Keratinocyte (primary cell): ENCODE results near the gene CIBAR2. TPM values are rescaled to one million over a fixed set of nuclear protein-coding genes. Genes with fewer than 3 reads are reported as not detected.

Experiments
- DNase-seq: peaks from one replicate; pipeline ENCODE4 v3.0.0-alpha.2; 2011; ENCODE audit warnings: low read depth, missing footprints, low spot score
- FAIRE-seq: peaks from 2 replicates; lab custom pipeline; 2011; peaks lifted over from hg19 to GRCh38; lab: Jason Lieb, UNC
- H2AFZ ChIP-seq: 2 replicates; pipeline ENCODE4 v1.6.0; 2012; ENCODE audit warnings: low read length, control low read depth, inconsistent platforms; ENCODE audit not compliant: control insufficient read depth
- H3K27ac ChIP-seq: 2 replicates; pipeline ENCODE4 v1.5.1; 2011; ENCODE audit warnings: low read length; ENCODE audit not compliant: control insufficient read depth, insufficient read depth
- H3K27me3 ChIP-seq: 3 replicates; pipeline ENCODE4 v1.6.0; 2011; ENCODE audit warnings: low read length; ENCODE audit not compliant: control insufficient read depth, insufficient read depth; ENCODE audit errors: extremely low read depth
- H3K36me3 ChIP-seq, 2 experiments: 2 replicates in 1 of 2; 3 replicates in 1 of 2; pipeline ENCODE4 v1.5.1; 2011; ENCODE audit warnings: low read length in 2 of 2, mild to moderate bottlenecking in 1 of 2; ENCODE audit not compliant: control insufficient read depth in 2 of 2, insufficient read depth in 2 of 2; ENCODE audit errors: extremely low read depth in 1 of 2
- H3K4me1 ChIP-seq: 3 replicates; pipeline ENCODE4 v1.5.1; 2011; ENCODE audit warnings: low read length; ENCODE audit not compliant: control insufficient read depth, insufficient read depth; ENCODE audit errors: extremely low read depth
- H3K4me2 ChIP-seq: 3 replicates; pipeline ENCODE4 v1.6.0; 2011; ENCODE audit warnings: low read depth, low read length; ENCODE audit not compliant: control insufficient read depth, insufficient read depth; ENCODE audit errors: extremely low read depth
- H3K4me3 ChIP-seq, 3 experiments: fragments of 200-600 bp in 1 of 3; sonication (generic) in 1 of 3; 2 replicates in 2 of 3; 3 replicates in 1 of 3; pipeline ENCODE4 v1.5.1; 2011 to 2016; ENCODE audit warnings: low read length in 3 of 3, mild to moderate bottlenecking in 3 of 3, control low read depth in 2 of 3, inconsistent platforms in 1 of 3, low read depth in 1 of 3, mixed read lengths in 1 of 3, mixed run types in 1 of 3, moderate library complexity in 1 of 3; ENCODE audit not compliant: control insufficient read depth in 2 of 3, insufficient read depth in 2 of 3; ENCODE audit errors: extremely low read depth in 1 of 3
- H3K79me2 ChIP-seq: 2 replicates; pipeline ENCODE4 v1.6.0; 2012; ENCODE audit warnings: low read length; ENCODE audit not compliant: control insufficient read depth, insufficient read depth
- H3K9ac ChIP-seq: 3 replicates; pipeline ENCODE4 v1.6.0; 2011; ENCODE audit warnings: low read length; ENCODE audit not compliant: control insufficient read depth, insufficient read depth; ENCODE audit errors: extremely low read depth
- H3K9me1 ChIP-seq: 3 replicates; pipeline ENCODE4 v1.6.0; 2011; ENCODE audit warnings: low read length; ENCODE audit not compliant: control insufficient read depth, insufficient read depth; ENCODE audit errors: extremely low read depth
- H3K9me3 ChIP-seq: 2 replicates; pipeline ENCODE4 v1.5.1; 2012; ENCODE audit warnings: low read depth, low read length; ENCODE audit not compliant: control insufficient read depth
- H4K20me1 ChIP-seq: 3 replicates; pipeline ENCODE4 v1.6.0; 2011; ENCODE audit warnings: low read length; ENCODE audit not compliant: control insufficient read depth, insufficient read depth; ENCODE audit errors: extremely low read depth
- EZH2 ChIP-seq: IDR thresholded peaks from one replicate; pipeline ENCODE4 v1.6.1; 2012; ENCODE audit warnings: inconsistent platforms, mild to moderate bottlenecking, low read length, moderate library complexity
- dilution Hi-C: fragments of 300-500 bp; cut with MboI; formaldehyde crosslinking; loops from one replicate; pipeline ENCODE4 v1.7.0; 2020; ENCODE audit warnings: low sequenced_read_pairs; ENCODE audit not compliant: extremely low pct_ligation_motif_present
- polyA plus RNA-seq, 5 experiments: library from polyadenylated mRNA; depleted of rRNA in 3 of 5; stranded (reverse) in 3 of 5; stranded (forward) in 1 of 5; unstranded in 1 of 5; fragments of >200 nt; gene quantifications; 1 replicate in 1 of 5; 2 replicates in 3 of 5; 3 replicates in 1 of 5; pipeline versions ENCODE4 v1.2.1 to v1.2.3, GENCODE V29; 2011 to 2012; ENCODE audit warnings: missing spikeins in 2 of 5, low read depth in 1 of 5, low replicate concordance in 1 of 5
- TF ChIP-seq, protein P1 (sequence below), 3 experiments: IDR thresholded peaks in 1 of 3; conservative IDR thresholded peaks in 1 of 3; optimal IDR thresholded peaks in 1 of 3; 2 replicates in 2 of 3; 3 replicates in 1 of 3; pipeline versions ENCODE3 to v1.5.1; 2011; ENCODE audit warnings: low read length in 3 of 3, mild to moderate bottlenecking in 3 of 3, moderate library complexity in 2 of 3, control low read depth in 1 of 3, inconsistent platforms in 1 of 3; ENCODE audit not compliant: insufficient read depth in 2 of 3; ENCODE audit errors: extremely low read depth in 1 of 3

CIBAR2 gene
- polyA plus RNA-seq, 1 donor (not counting 4 experiments of a cell fraction or from before 2014, with no cell fraction given) = not detected

DNA sequence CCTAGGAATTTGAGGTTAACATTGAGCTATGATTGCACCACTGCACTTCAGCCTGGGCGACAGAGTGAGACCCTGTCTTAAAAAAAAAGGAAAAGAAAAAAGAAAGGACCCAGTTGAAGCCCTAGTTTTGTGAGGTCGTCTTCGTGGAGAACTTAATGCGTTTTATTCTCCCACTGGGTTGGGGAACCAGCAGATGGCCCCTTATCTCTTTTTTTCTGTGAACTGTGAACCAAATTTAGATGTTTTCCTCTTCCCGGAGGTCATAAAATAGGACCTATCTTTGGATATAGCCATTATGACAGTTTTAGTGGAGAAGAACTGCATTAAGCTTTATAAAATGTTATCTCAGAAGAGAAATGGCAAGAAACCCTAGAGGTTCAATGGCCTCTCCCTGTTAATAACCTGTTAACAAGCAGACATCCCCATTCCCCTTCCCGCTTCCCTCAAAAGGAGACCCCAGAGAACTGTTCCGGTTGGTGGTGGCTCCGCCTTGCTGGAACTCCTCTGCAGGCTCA lies 61.1 kb downstream of the CIBAR2 start:
- no peak for FAIRE-seq
- no peak for TF ChIP-seq EZH2
- TF ChIP-seq, protein P1, sequence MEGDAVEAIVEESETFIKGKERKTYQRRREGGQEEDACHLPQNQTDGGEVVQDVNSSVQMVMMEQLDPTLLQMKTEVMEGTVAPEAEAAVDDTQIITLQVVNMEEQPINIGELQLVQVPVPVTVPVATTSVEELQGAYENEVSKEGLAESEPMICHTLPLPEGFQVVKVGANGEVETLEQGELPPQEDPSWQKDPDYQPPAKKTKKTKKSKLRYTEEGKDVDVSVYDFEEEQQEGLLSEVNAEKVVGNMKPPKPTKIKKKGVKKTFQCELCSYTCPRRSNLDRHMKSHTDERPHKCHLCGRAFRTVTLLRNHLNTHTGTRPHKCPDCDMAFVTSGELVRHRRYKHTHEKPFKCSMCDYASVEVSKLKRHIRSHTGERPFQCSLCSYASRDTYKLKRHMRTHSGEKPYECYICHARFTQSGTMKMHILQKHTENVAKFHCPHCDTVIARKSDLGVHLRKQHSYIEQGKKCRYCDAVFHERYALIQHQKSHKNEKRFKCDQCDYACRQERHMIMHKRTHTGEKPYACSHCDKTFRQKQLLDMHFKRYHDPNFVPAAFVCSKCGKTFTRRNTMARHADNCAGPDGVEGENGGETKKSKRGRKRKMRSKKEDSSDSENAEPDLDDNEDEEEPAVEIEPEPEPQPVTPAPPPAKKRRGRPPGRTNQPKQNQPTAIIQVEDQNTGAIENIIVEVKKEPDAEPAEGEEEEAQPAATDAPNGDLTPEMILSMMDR (optimal IDR thresholded peaks at IDR 0.05 in 1 of 3, IDR thresholded peaks at IDR 0.05 in 1 of 3, conservative IDR thresholded peaks at IDR 0.05 in 1 of 3; ENCODE audit: extremely low read depth in 1 of 3, insufficient read depth in 2 of 3, low read length in 3 of 3) = no peak

DNA sequence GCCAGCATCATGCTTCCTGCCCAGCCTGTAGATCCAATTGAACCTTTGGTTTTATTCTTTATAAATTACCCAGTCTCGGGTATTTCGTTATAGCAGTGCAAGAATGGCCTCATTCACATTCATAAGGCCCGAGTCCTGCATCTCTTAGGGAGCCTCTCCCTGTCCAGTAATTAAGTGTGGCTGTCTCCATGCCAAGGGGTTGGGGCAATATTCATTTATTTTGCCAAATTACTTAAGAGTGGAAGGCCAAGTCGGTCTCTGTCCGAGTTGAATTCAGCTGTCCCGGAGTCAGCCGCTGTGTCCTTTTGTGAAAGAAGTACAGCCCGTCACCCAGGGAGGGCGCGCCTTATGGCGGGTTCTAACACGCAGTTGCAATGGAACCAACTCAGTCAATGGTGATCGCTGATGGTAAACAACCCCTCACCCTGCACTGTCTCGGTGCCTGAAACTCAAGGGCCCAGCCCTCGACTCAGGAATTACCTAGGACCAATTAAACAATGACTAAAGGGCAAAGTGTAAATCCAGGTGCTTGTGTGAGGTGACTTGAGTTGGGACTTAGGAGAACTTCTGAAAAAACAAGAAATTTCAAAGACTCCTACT lies 62.5 kb downstream of the CIBAR2 start:
- TF ChIP-seq, protein P1 (optimal IDR thresholded peaks at IDR 0.05 in 1 of 3, IDR thresholded peaks at IDR 0.05 in 1 of 3, conservative IDR thresholded peaks at IDR 0.05 in 1 of 3; ENCODE audit: extremely low read depth in 1 of 3, insufficient read depth in 2 of 3, low read length in 3 of 3) = no peak
- no peak for TF ChIP-seq EZH2
- dilution Hi-C loops = no loop called here
- DNase-seq (no peak), FAIRE-seq (no peak)
- H3K36me3 ChIP-seq = no peaks in the 10 kb centered on the region
- H3K9me3 ChIP-seq = no peaks in the 10 kb centered on the region
- H3K27me3 ChIP-seq = peaks cover 8% of the 10 kb centered on the region
- H3K79me2 ChIP-seq = no peaks in the 10 kb centered on the region
- H4K20me1 ChIP-seq = no peaks in the 10 kb centered on the region
- H3K4me2 ChIP-seq = no peak overlapping the region
- H3K9ac ChIP-seq = no peak overlapping the region
- no peaks in the 10 kb centered on the region for H3K4me1 ChIP-seq
- H3K9me1 ChIP-seq = no peaks in the 10 kb centered on the region
- H2AFZ ChIP-seq = no peak overlapping the region
- H3K4me3 ChIP-seq = no peak overlapping the region
- no peak overlapping the region for H3K27ac ChIP-seq

More for the DNA sequence above, 61.1 kb downstream of the CIBAR2 start:
- dilution Hi-C loops = no loop called here
- no peak overlapping the region for H3K27ac ChIP-seq
- H4K20me1 ChIP-seq = no peaks in the 10 kb centered on the region
- H3K9ac ChIP-seq = no peak overlapping the region
- H3K9me3 ChIP-seq = no peaks in the 10 kb centered on the region
- DNase-seq = no peak
- no peaks in the 10 kb centered on the region for H3K9me1 ChIP-seq
- no peak overlapping the region for H3K4me2 ChIP-seq
- peaks cover 6% of the 10 kb centered on the region for H3K4me1 ChIP-seq
- H3K4me3 ChIP-seq = no peak overlapping the region
- no peaks in the 10 kb centered on the region for H3K36me3 ChIP-seq
- H3K79me2 ChIP-seq = no peaks in the 10 kb centered on the region
- H3K27me3 ChIP-seq = peaks cover 8% of the 10 kb centered on the region
- no peak overlapping the region for H2AFZ ChIP-seq
